Activated naive CD8-positive, alpha-beta T cell treated with anti-CD3 and anti-CD28 coated beads, Interleukin-2, amount 10 ng/mL, durations not matched to agents 7 days and 5 days (primary cell): ENCODE measurements around the gene PIK3CA. TPM values are rescaled to one million over a fixed set of nuclear protein-coding genes. Genes with fewer than 3 reads are reported as not detected.

Experiments used
- ATAC-seq: fragments of 150-1000 bp; cut with Tn5 transposase; one replicate; pipeline ENCODE4 v1.10.0; 2021; ENCODE audit warnings: low read depth, moderate library complexity
- POLR2A ChIA-PET: fragments of 350-600 bp; sonication (Branson Sonifier 250); formaldehyde crosslinking; loops from one replicate; lab custom pipeline; 2021; ENCODE audit warnings: antibody characterized with exemption; lab: Charles Lee
- DNase-seq: peaks from one replicate; pipeline ENCODE4 v3.0.0; 2021
- H3K27ac Mint-ChIP-seq: one replicate; pipeline ENCODE4 v1.8.0; 2022; ENCODE audit warnings: mild to moderate bottlenecking, mixed read lengths
- H3K27me3 Mint-ChIP-seq: one replicate; pipeline ENCODE4 v1.8.0; 2022; ENCODE audit warnings: mild to moderate bottlenecking, moderate library complexity, mixed read lengths
- H3K36me3 Mint-ChIP-seq: one replicate; pipeline ENCODE4 v1.8.0; 2021; ENCODE audit warnings: mild to moderate bottlenecking, mixed read lengths
- H3K4me1 Mint-ChIP-seq: one replicate; pipeline ENCODE4 v1.8.0; 2021; ENCODE audit warnings: mixed read lengths
- H3K4me3 Mint-ChIP-seq: one replicate; pipeline ENCODE4 v1.8.0; 2022; ENCODE audit warnings: mild to moderate bottlenecking, moderate library complexity, mixed read lengths
- H3K9me3 Mint-ChIP-seq: one replicate; pipeline ENCODE4 v1.8.0; 2021; ENCODE audit warnings: mixed read lengths
- total RNA-seq, 2 experiments: library from RNA; stranded (reverse); gene quantifications; one replicate each; pipeline ENCODE4 v1.2.3, GENCODE V29; 2021

Gene PIK3CA
- total RNA-seq, 2 experiments from 2014 or later: 23.0 to 28.6 TPM

DNA sequence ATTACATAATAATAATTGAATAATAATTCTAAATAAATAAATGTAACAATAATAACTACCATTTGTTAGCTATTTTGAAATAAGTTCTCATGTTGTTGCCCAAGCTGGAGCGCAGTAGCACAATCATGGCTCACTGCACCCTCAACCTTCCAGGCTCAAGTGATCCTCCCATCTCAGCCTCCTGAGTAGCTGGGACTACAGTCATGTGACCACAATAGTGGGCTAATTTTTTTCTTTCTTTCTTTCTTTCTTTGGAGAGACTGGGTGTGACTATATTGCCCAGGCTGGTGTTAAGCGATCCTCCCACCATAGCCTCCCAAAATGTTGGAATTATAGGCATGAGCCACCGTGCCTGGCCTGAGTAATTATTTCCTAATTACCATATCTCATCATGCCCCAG, 133.7 kb downstream of the PIK3CA start:
- no peaks in the 10 kb centered on the region for H3K9me3 Mint-ChIP-seq
- POLR2A ChIA-PET: no interaction called here
- H3K27ac Mint-ChIP-seq: no peak overlapping the region
- H3K27me3 Mint-ChIP-seq: peaks cover 38% of the 10 kb centered on the region
- no peak for ATAC-seq
- no peak overlapping the region for H3K4me3 Mint-ChIP-seq
- no peaks in the 10 kb centered on the region for H3K4me1 Mint-ChIP-seq
- no peak for DNase-seq
- no peaks in the 10 kb centered on the region for H3K36me3 Mint-ChIP-seq

DNA sequence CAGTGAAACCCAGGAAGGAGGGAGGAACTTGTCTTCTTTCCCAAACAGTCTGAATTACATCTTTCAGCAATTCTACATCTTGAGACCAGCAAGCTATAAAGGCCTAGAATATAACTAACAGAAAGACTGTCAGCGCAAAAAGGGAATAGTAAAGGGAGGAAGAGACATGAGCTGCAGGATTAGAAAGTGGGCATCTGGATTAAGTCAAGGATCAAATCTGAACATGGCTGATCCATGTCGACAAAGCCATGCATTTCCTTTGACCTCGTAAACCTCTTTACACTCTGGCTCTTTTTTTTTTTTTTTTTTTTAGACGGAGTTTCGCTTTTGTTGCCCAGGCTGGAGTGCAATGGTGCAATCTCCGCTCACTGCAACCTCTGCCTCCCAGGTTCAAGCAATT, 138.2 kb downstream of the PIK3CA start:
- Mint-ChIP-seq H3K4me1 (no peaks in the 10 kb centered on the region), H3K27ac (no peak overlapping the region), H3K4me3 (no peak overlapping the region), H3K36me3 (no peaks in the 10 kb centered on the region), H3K9me3 (no peaks in the 10 kb centered on the region), H3K27me3 (peaks cover 35% of the 10 kb centered on the region)
- ATAC-seq: no peak
- DNase-seq: no peak
- POLR2A ChIA-PET: interaction anchor here (0.7 kb wide), 2 partner anchors 9 to 268 kb away, joined by 3 to 4 read pairs; no protein-coding TSS in a partner anchor

DNA sequence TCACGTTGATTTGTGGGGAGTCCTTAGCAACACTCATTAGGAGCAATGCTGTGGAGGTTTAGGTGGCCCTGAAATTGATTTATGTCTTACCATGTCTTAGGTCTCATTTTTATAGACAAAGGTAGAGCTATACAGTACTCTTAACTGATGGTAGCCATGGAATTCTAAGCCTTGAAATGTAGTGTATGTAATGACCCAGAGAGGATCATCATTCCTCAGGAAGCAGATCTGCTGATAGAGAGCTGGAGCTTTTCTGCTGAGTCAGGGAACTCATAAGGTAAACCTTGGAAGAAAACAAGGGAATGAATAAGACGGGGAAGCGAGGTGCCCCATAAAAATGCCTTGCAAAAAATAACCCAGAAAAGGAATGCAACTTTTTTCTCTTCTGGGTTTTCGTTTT, 140.7 kb downstream of the PIK3CA start:
- no peaks in the 10 kb centered on the region for H3K9me3 Mint-ChIP-seq

DNA sequence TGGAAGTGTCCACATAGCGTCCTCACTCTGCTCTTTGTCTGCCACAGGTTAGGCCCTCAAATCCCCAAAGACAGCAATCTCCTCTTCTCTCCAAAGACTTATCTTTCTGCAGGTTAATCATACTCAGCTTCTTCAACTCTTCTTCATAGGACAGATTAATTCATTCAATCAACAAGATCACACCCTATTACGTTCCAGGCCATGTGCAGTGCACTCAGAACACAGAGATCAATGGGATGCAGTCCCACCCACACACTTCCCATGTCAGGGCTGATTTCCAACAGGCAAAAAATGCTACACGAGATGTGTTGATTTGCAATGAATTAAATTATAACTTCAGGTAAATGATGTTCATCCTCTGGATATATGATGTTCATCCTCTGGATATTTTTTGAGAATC, 141.1 kb downstream of the PIK3CA start:
- Mint-ChIP-seq H3K27ac (no peak overlapping the region), H3K4me1 (no peaks in the 10 kb centered on the region), H3K4me3 (no peak overlapping the region), H3K27me3 (peaks cover 15% of the 10 kb centered on the region), H3K36me3 (no peaks in the 10 kb centered on the region), H3K9me3 (no peaks in the 10 kb centered on the region)
- POLR2A ChIA-PET: no interaction called here
- DNase-seq (no peak), ATAC-seq (no peak)

More for the DNA sequence above, 140.7 kb downstream of the PIK3CA start:
- Mint-ChIP-seq H3K27ac (no peak overlapping the region), H3K4me3 (no peak overlapping the region), H3K36me3 (no peaks in the 10 kb centered on the region), H3K4me1 (no peaks in the 10 kb centered on the region), H3K27me3 (peaks cover 18% of the 10 kb centered on the region)
- ATAC-seq: no peak
- POLR2A ChIA-PET: no interaction called here
- DNase-seq: no peak

Other genes with a start within 250 kb of the PIK3CA start
- gene ZMAT3, start 76.5 kb upstream of the PIK3CA start, total RNA-seq: 10 to 100 TPM; 21.1 to 21.9 TPM
- gene KCNMB3, start 102.8 kb downstream of the PIK3CA start, total RNA-seq: 1 to 10 TPM; 1.9 to 2.2 TPM
- gene ZNF639, start 174.7 kb downstream of the PIK3CA start, total RNA-seq: 10 to 100 TPM; 36.2 to 38.9 TPM
- gene MFN1, start 199.4 kb downstream of the PIK3CA start, total RNA-seq: 10 to 100 TPM; 32.9 to 39.0 TPM